Left renal pelvis (tissue), 4 donors: ENCODE measurements around the gene CRYBA4. TPM values are rescaled to one million over a fixed set of nuclear protein-coding genes. Genes with fewer than 3 reads are reported as not detected.

Experiments used
- polyA plus RNA-seq, 4 donors: library from polyadenylated mRNA; unstranded; fragments of 120-200 nt; gene quantifications; one replicate each; pipeline ENCODE4 v1.2.1, GENCODE V29; 2013; ENCODE audit not compliant: insufficient read length in 4 of 4

The CRYBA4 gene
- polyA plus RNA-seq, 4 donors: not detected

Other genes with a start within 250 kb of the CRYBA4 start
- gene ASPHD2, start 192.7 kb upstream of the CRYBA4 start, polyA plus RNA-seq: 1 to 10 TPM; 1.6 to 4.1 (median 4.1) TPM
- 10 to 100 TPM; 23.0 to 39.0 (median 31.9) TPM for gene HPS4, start 138.2 kb upstream of the CRYBA4 start, polyA plus RNA-seq
- 10 to 100 TPM; 28.9 to 35.5 (median 34.8) TPM for gene SRRD, start 138.1 kb upstream of the CRYBA4 start, polyA plus RNA-seq
- 10 to 100 TPM; 30.7 to 47.0 (median 41.9) TPM for gene TFIP11, start 109.5 kb upstream of the CRYBA4 start, polyA plus RNA-seq
- 10 to 100 TPM; 11.8 to 28.0 (median 25.7) TPM for gene TPST2, start 31.8 kb upstream of the CRYBA4 start, polyA plus RNA-seq
- 1 to 10 TPM in 2 of 4 donors, under 1 TPM in 2; 0.53 to 2.1 (median 1.3) TPM for gene CRYBB1, start 3.9 kb upstream of the CRYBA4 start, polyA plus RNA-seq
- gene MIAT, start 35.6 kb downstream of the CRYBA4 start, polyA plus RNA-seq: 1 to 10 TPM in 1 of 4 donors, under 1 TPM in 3; 0.39 to 1.4 (median 0.73) TPM